GM12878 (cell line): ENCODE data around the gene COL1A1. TPM values are rescaled to one million over a fixed set of nuclear protein-coding genes. Genes with fewer than 3 reads are reported as not detected.

Experiments used
- CBFB ChIP-seq: IDR thresholded peaks from 2 replicates; pipeline ENCODE4 v1.6.1; 2016; ENCODE audit warnings: antibody characterized with exemption, low read depth
- E2F8 ChIP-seq: fragments of 450-650 bp; IDR thresholded peaks from 2 replicates; pipeline ENCODE4 v1.6.1; 2018; ENCODE audit warnings: mild to moderate bottlenecking, low read depth, moderate library complexity; ENCODE audit not compliant: partially characterized antibody
- LARP7 ChIP-seq: fragments of 450-650 bp; IDR thresholded peaks from 2 replicates; pipeline ENCODE4 v1.6.1; 2017; ENCODE audit warnings: mild to moderate bottlenecking
- SKIL ChIP-seq: fragments of 450-650 bp; IDR thresholded peaks from 2 replicates; pipeline ENCODE4 v1.6.1; 2017; ENCODE audit warnings: mild to moderate bottlenecking, low read depth, inconsistent platforms; ENCODE audit not compliant: poor library complexity, severe bottlenecking
- SMARCA5 ChIP-seq: fragments of 450-650 bp; IDR thresholded peaks from 2 replicates; pipeline ENCODE4 v1.6.1; 2017; ENCODE audit warnings: mild to moderate bottlenecking
- polyA plus RNA-seq, 11 experiments: library from polyadenylated mRNA; depleted of rRNA in 4 of 11; unstranded in 6 of 11; stranded (reverse) in 5 of 11; fragments of >200 nt; fragmentation: Nextera tagmentation in 4 of 11; fragmentation: Illumina TruSeq in 1 of 11; extraction: Ambion mirVana in 4 of 11; extraction: Trizol in 1 of 11; gene quantifications; 1 replicate in 1 of 11; 2 replicates in 10 of 11; pipeline versions ENCODE4 v1.2.1 to v1.2.3, GENCODE V29; 2011 to 2016; ENCODE audit warnings: inconsistent platforms in 2 of 11, missing spikeins in 2 of 11, low read depth in 1 of 11
- total RNA-seq, 4 experiments: library from RNA; depleted of rRNA in 3 of 4; stranded (reverse); fragments of >200 nt in 3 of 4; fragmentation: Illumina TruSeq in 1 of 4; extraction: Trizol in 1 of 4; gene quantifications; 2 replicates each; pipeline versions ENCODE4 v1.2.1 to v1.2.3, GENCODE V29; 2013 to 2021
- TF ChIP-seq, protein P1 (sequence below): fragments of 450-650 bp; IDR thresholded peaks from 2 replicates; pipeline ENCODE4 v1.6.1; 2018; ENCODE audit warnings: borderline replicate concordance, mild to moderate bottlenecking; ENCODE audit not compliant: partially characterized antibody
- TF ChIP-seq, protein P2 (sequence below): IDR thresholded peaks from 2 replicates; pipeline ENCODE4 v1.6.1; 2011; ENCODE audit warnings: borderline replicate concordance, low read depth, mild to moderate bottlenecking, moderate library complexity, mixed read lengths, low read length; ENCODE audit not compliant: insufficient read depth; ENCODE audit errors: extremely low read length
- TF ChIP-seq, protein P3 (sequence below): IDR thresholded peaks from 2 replicates; pipeline ENCODE4 v1.6.1; 2012; ENCODE audit warnings: low read depth, low read length, improper control_type of control experiment
- TF ChIP-seq, protein P4 (sequence below): IDR thresholded peaks from 2 replicates; pipeline ENCODE4 v1.6.1; 2011; ENCODE audit warnings: mild to moderate bottlenecking, low read depth, low read length, moderate library complexity; ENCODE audit not compliant: insufficient replicate concordance

Gene COL1A1
- total and polyA plus RNA-seq, 10 of the 15 experiments (the other 5 are each of a cell fraction or from before 2014, with no cell fraction given) = 0.18 to 7.7 (median 2.3) TPM

DNA sequence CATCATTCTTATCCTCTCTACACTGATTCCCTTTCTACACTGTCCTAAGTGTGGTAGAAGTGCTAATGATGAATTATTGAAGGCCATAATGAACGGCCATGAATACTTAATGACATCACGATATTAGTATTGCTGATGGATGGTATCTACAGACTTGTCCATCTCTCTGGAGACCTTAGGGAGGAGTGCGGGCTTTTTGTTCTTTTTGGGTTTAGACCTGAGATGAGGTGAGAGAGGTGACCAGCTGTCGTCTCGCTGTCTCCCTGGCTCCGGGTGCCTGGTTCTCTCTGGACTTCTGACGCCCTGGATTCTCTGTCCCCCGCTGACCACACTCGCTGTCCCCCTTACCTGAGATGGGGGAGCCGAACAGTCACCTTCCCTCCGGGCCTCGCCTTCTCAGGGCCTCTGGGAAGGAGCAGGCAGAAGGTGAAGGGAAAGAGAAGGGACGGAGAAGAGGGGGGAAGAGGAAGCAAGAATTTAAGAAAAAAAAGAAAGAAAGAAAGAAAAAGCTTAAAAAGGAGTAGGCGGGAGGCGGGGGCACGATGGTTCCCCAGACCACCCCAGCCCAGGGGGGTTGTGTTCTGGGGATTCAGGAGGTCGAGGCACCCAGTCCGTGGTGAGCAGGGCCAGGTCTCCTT lies 18.5 kb downstream of the COL1A1 start (continued):
- TF ChIP-seq SKIL (no peak), LARP7 (no peak), E2F8 (no peak), CBFB (no peak), SMARCA5 (no peak)
- TF ChIP-seq, protein P1, sequence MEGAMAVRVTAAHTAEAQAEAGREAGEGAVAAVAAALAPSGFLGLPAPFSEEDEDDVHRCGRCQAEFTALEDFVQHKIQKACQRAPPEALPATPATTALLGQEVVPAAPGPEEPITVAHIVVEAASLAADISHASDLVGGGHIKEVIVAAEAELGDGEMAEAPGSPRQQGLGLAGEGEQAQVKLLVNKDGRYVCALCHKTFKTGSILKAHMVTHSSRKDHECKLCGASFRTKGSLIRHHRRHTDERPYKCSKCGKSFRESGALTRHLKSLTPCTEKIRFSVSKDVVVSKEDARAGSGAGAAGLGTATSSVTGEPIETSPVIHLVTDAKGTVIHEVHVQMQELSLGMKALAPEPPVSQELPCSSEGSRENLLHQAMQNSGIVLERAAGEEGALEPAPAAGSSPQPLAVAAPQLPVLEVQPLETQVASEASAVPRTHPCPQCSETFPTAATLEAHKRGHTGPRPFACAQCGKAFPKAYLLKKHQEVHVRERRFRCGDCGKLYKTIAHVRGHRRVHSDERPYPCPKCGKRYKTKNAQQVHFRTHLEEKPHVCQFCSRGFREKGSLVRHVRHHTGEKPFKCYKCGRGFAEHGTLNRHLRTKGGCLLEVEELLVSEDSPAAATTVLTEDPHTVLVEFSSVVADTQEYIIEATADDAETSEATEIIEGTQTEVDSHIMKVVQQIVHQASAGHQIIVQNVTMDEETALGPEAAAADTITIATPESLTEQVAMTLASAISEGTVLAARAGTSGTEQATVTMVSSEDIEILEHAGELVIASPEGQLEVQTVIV = no peak
- TF ChIP-seq, protein P2, sequence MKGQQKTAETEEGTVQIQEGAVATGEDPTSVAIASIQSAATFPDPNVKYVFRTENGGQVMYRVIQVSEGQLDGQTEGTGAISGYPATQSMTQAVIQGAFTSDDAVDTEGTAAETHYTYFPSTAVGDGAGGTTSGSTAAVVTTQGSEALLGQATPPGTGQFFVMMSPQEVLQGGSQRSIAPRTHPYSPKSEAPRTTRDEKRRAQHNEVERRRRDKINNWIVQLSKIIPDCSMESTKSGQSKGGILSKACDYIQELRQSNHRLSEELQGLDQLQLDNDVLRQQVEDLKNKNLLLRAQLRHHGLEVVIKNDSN = no peak
- TF ChIP-seq, protein P3, sequence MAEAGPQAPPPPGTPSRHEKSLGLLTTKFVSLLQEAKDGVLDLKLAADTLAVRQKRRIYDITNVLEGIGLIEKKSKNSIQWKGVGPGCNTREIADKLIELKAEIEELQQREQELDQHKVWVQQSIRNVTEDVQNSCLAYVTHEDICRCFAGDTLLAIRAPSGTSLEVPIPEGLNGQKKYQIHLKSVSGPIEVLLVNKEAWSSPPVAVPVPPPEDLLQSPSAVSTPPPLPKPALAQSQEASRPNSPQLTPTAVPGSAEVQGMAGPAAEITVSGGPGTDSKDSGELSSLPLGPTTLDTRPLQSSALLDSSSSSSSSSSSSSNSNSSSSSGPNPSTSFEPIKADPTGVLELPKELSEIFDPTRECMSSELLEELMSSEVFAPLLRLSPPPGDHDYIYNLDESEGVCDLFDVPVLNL = no peak
- TF ChIP-seq, protein P4, sequence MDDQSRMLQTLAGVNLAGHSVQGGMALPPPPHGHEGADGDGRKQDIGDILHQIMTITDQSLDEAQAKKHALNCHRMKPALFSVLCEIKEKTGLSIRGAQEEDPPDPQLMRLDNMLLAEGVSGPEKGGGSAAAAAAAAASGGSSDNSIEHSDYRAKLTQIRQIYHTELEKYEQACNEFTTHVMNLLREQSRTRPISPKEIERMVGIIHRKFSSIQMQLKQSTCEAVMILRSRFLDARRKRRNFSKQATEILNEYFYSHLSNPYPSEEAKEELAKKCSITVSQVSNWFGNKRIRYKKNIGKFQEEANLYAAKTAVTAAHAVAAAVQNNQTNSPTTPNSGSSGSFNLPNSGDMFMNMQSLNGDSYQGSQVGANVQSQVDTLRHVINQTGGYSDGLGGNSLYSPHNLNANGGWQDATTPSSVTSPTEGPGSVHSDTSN = no peak
